ENCODE data around the gene TH.
"Not testable (repeated sequence)": the region's sequence is repeated elsewhere in the genome, so short reads cannot be mapped to it uniquely, and the experiment has no call there.

The TH gene

GRCh38 chr11:2126520-2127085, 45.0 kb downstream of the TH start:
- Histone ChIP-seq H3K9me2 (replicated peaks; ENCODE audit: control insufficient read depth, low read length) (no peaks in the 10 kb centered on the region), H3K79me2 (ENCODE audit: control insufficient read depth, low read length) (no peaks in the 10 kb centered on the region), H4K20me1 (ENCODE audit: control insufficient read depth, insufficient read depth, low read depth, low read length) (no peaks in the 10 kb centered on the region), H3K4me3 (ENCODE audit: low read length) (no peak overlapping the region), H3K27me3 (ENCODE audit: control insufficient read depth, low read length) (no peaks in the 10 kb centered on the region), H3K36me3 (ENCODE audit: control insufficient read depth, low read length) (no peaks in the 10 kb centered on the region), H3F3A (ENCODE audit: control insufficient read depth, insufficient read depth) (no peaks in the 10 kb centered on the region), H3K4me2 (ENCODE audit: low read length) (no peak overlapping the region), H3K27ac (ENCODE audit: low read depth, low read length) (no peak overlapping the region), H3K4me1 (ENCODE audit: control insufficient read depth, low read length) (no peaks in the 10 kb centered on the region), H3K9me3 (ENCODE audit: control insufficient read depth, insufficient read depth, low read length) (no peaks in the 10 kb centered on the region)
- TF ChIP-seq CTCF (IDR thresholded peaks at IDR 0.05; ENCODE audit: low read depth, low read length, poor library complexity, severe bottlenecking), result no peak
- no peak for TF ChIP-seq EZH2phosphoT487 (IDR thresholded peaks at IDR 0.05; ENCODE audit: borderline replicate concordance, low read length)

GRCh38 chr11:2124736-2125484, 46.7 kb downstream of the TH start:
- not testable (repeated sequence) for H3K9me2 ChIP-seq (replicated peaks; ENCODE audit: control insufficient read depth, low read length); H3K27me3 ChIP-seq (ENCODE audit: control insufficient read depth, low read length); H4K20me1 ChIP-seq (ENCODE audit: control insufficient read depth, insufficient read depth, low read depth, low read length); H3K36me3 ChIP-seq (ENCODE audit: control insufficient read depth, low read length); H3K27ac ChIP-seq (ENCODE audit: low read depth, low read length); H3F3A ChIP-seq (ENCODE audit: control insufficient read depth, insufficient read depth); H3K4me2 ChIP-seq (ENCODE audit: low read length); H3K4me1 ChIP-seq (ENCODE audit: control insufficient read depth, low read length); H3K4me3 ChIP-seq (ENCODE audit: low read length); H3K9me3 ChIP-seq (ENCODE audit: control insufficient read depth, insufficient read depth, low read length); H3K79me2 ChIP-seq (ENCODE audit: control insufficient read depth, low read length)

GRCh38 chr11:2123628-2123960, 48.0 kb downstream of the TH start:
- Histone ChIP-seq H3K9me3 (ENCODE audit: control insufficient read depth, insufficient read depth, low read length) (no peaks in the 10 kb centered on the region), H3K4me2 (ENCODE audit: low read length) (no peak overlapping the region)

More at GRCh38 chr11:2123628-2123960, 48.0 kb downstream of the TH start:
- H3K79me2 ChIP-seq (ENCODE audit: control insufficient read depth, low read length), result no peaks in the 10 kb centered on the region
- TF ChIP-seq EZH2phosphoT487 (IDR thresholded peaks at IDR 0.05; ENCODE audit: borderline replicate concordance, low read length) (no peak), CTCF (IDR thresholded peaks at IDR 0.05; ENCODE audit: low read depth, low read length, poor library complexity, severe bottlenecking) (no peak)
- peaks cover 1% of the 10 kb centered on the region; the same call in 1 of the 2 replicates for H3K27me3 ChIP-seq (ENCODE audit: control insufficient read depth, low read length)
- no peaks in the 10 kb centered on the region for H3K36me3 ChIP-seq (ENCODE audit: control insufficient read depth, low read length)
- H3K27ac ChIP-seq (ENCODE audit: low read depth, low read length), result no peak overlapping the region
- H3K4me1 ChIP-seq (ENCODE audit: control insufficient read depth, low read length), result no peaks in the 10 kb centered on the region
- no peak overlapping the region for H3K4me3 ChIP-seq (ENCODE audit: low read length)
- no peaks in the 10 kb centered on the region for H3F3A ChIP-seq (ENCODE audit: control insufficient read depth, insufficient read depth)
- no peaks in the 10 kb centered on the region for H3K9me2 ChIP-seq (replicated peaks; ENCODE audit: control insufficient read depth, low read length)
- no peaks in the 10 kb centered on the region for H4K20me1 ChIP-seq (ENCODE audit: control insufficient read depth, insufficient read depth, low read depth, low read length)

Data from DOHH2 (cell line).